Panc1 (cell line): ENCODE measurements around the gene ALDH7A1. TPM values are rescaled to one million over a fixed set of nuclear protein-coding genes. Genes with fewer than 3 reads are reported as not detected.

ENCODE experiments used
- ATAC-seq: fragments of 200-7000 bp; cut with Tn5 transposase; 2 replicates; pipeline ENCODE4 v1.9.1; 2020; ENCODE audit warnings: mild to moderate bottlenecking, moderate library complexity
- BruUV-seq: library from RNA; stranded (reverse); fragments of 400-500 nt; replicated peaks from 2 replicates; lab custom pipeline; 2021; lab: Mats Ljungman, UMichigan
- CTCF ChIA-PET: fragments of 300-600 bp; sonication (Branson Sonifier 250); formaldehyde crosslinking; loops from one replicate; lab custom pipeline; 2022; ENCODE audit warnings: antibody characterized with exemption; lab: Charles Lee
- POLR2A ChIA-PET: fragments of 300-600 bp; sonication (Branson Sonifier 250); formaldehyde crosslinking; loops from one replicate; lab custom pipeline; 2022; ENCODE audit warnings: antibody characterized with exemption; lab: Charles Lee
- DNase-seq: peaks from one replicate; pipeline ENCODE4 v3.0.0-alpha.2; 2010; ENCODE audit warnings: low read depth, low spot score
- H3K27ac ChIP-seq: 2 replicates; pipeline ENCODE4 v1.5.1; 2011; ENCODE audit warnings: mild to moderate bottlenecking, low read length, inconsistent platforms
- H3K27me3 ChIP-seq: fragments of 200-500 bp; sonication (Bioruptor generic); 2 replicates; pipeline ENCODE4 v1.6.0; 2014; ENCODE audit warnings: low read length, inconsistent platforms; ENCODE audit not compliant: control insufficient read depth, insufficient read depth
- H3K36me3 ChIP-seq: fragments of 200-500 bp; sonication (Bioruptor generic); 2 replicates; pipeline ENCODE4 v1.5.1; 2014; ENCODE audit warnings: inconsistent platforms, mild to moderate bottlenecking, low read length, moderate library complexity; ENCODE audit not compliant: control insufficient read depth, insufficient read depth
- H3K4me1 ChIP-seq: 2 replicates; pipeline ENCODE4 v1.5.1; 2011; ENCODE audit warnings: inconsistent platforms, mild to moderate bottlenecking, low read length, moderate library complexity; ENCODE audit not compliant: control insufficient read depth, insufficient read depth
- H3K4me3 ChIP-seq, 2 experiments: 2 replicates each; pipeline ENCODE4 v1.5.1; 2011 to 2012; ENCODE audit warnings: low read depth in 2 of 2, low read length in 2 of 2, mild to moderate bottlenecking in 2 of 2, inconsistent platforms in 1 of 2, moderate library complexity in 1 of 2
- H3K9me3 ChIP-seq: fragments of 200-500 bp; sonication (Bioruptor generic); 2 replicates; pipeline ENCODE4 v1.5.1; 2014; ENCODE audit warnings: low read depth, mild to moderate bottlenecking, inconsistent platforms, low read length, moderate library complexity; ENCODE audit not compliant: control insufficient read depth, insufficient read depth
- POLR2AphosphoS5 ChIP-seq: IDR thresholded peaks from 2 replicates; pipeline ENCODE4 v1.6.1; 2012; ENCODE audit warnings: mild to moderate bottlenecking, low read depth, low read length, moderate library complexity
- SIN3A ChIP-seq: IDR thresholded peaks from 2 replicates; pipeline ENCODE4 v1.6.1; 2012; ENCODE audit warnings: low read depth, mild to moderate bottlenecking, low read length, moderate library complexity, borderline replicate concordance; ENCODE audit not compliant: insufficient read depth
- TCF7L2 ChIP-seq: IDR thresholded peaks from 2 replicates; pipeline ENCODE4 v1.6.1; 2011; ENCODE audit warnings: mild to moderate bottlenecking, low read depth, low read length, inconsistent platforms
- in situ Hi-C: cut with HindIII; loops from 2 replicates; pipeline ENCODE4 v1.10.0; 2016; ENCODE audit warnings: low sequenced_read_pairs, low pct_unique_long_range_greater_than_20kb
- intact Hi-C: fragments of 100-400 bp; cut with micrococcal nuclease; formaldehyde crosslinking; loops from one replicate; pipeline ENCODE4 v1.10.0; 2022; ENCODE audit not compliant: unreplicated experiment
- total RNA-seq: library from RNA; stranded (reverse); gene quantifications from one replicate; pipeline ENCODE4 v1.2.1, GENCODE V29; 2021; ENCODE audit not compliant: unreplicated experiment
- TF ChIP-seq, protein P1 (sequence below): fragments of 450-650 bp; IDR thresholded peaks from 2 replicates; pipeline ENCODE4 v1.5.1; 2017; ENCODE audit warnings: mild to moderate bottlenecking
- TF ChIP-seq, protein P2 (sequence below), 2 experiments: IDR thresholded peaks; 2 replicates each; pipeline ENCODE4 v1.6.1; 2011 to 2012; ENCODE audit warnings: low read depth in 2 of 2, control low read depth in 1 of 2, low read length in 1 of 2, mild to moderate bottlenecking in 1 of 2, moderate library complexity in 1 of 2; ENCODE audit not compliant: insufficient read depth in 1 of 2

ALDH7A1 gene
- total RNA-seq, 1 experiment from 2014 or later = 52.9 TPM

DNA sequence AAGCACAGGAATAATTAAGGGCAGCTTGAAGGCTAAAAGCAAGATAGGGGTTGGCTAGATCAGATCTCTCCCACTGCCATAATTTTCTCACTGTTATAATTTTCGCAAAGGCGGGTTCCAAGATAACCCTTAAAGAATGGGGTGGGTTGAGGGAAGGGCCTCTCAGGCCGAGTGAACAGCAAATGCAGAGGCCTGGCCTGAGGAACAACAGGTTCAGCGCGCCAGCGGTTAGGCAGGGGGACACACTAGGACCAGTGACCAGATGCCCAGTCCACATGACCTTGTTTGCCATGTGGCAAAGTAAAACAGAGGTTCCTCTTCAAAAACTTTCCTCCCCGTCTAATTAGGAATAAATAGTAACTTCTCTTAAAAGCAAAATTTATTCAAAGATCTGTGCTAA lies 4.5 kb upstream of the ALDH7A1 start:
- Histone ChIP-seq H3K27ac (no peak overlapping the region), H3K36me3 (no peaks in the 10 kb centered on the region), H3K9me3 (no peaks in the 10 kb centered on the region), H3K4me3 (no peak overlapping the region), H3K27me3 (no peaks in the 10 kb centered on the region), H3K4me1 (peaks cover 5% of the 10 kb centered on the region; the same call in 1 of the 2 replicates)
- TF ChIP-seq, protein P1, sequence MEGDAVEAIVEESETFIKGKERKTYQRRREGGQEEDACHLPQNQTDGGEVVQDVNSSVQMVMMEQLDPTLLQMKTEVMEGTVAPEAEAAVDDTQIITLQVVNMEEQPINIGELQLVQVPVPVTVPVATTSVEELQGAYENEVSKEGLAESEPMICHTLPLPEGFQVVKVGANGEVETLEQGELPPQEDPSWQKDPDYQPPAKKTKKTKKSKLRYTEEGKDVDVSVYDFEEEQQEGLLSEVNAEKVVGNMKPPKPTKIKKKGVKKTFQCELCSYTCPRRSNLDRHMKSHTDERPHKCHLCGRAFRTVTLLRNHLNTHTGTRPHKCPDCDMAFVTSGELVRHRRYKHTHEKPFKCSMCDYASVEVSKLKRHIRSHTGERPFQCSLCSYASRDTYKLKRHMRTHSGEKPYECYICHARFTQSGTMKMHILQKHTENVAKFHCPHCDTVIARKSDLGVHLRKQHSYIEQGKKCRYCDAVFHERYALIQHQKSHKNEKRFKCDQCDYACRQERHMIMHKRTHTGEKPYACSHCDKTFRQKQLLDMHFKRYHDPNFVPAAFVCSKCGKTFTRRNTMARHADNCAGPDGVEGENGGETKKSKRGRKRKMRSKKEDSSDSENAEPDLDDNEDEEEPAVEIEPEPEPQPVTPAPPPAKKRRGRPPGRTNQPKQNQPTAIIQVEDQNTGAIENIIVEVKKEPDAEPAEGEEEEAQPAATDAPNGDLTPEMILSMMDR = no peak
- TF ChIP-seq, protein P2, sequence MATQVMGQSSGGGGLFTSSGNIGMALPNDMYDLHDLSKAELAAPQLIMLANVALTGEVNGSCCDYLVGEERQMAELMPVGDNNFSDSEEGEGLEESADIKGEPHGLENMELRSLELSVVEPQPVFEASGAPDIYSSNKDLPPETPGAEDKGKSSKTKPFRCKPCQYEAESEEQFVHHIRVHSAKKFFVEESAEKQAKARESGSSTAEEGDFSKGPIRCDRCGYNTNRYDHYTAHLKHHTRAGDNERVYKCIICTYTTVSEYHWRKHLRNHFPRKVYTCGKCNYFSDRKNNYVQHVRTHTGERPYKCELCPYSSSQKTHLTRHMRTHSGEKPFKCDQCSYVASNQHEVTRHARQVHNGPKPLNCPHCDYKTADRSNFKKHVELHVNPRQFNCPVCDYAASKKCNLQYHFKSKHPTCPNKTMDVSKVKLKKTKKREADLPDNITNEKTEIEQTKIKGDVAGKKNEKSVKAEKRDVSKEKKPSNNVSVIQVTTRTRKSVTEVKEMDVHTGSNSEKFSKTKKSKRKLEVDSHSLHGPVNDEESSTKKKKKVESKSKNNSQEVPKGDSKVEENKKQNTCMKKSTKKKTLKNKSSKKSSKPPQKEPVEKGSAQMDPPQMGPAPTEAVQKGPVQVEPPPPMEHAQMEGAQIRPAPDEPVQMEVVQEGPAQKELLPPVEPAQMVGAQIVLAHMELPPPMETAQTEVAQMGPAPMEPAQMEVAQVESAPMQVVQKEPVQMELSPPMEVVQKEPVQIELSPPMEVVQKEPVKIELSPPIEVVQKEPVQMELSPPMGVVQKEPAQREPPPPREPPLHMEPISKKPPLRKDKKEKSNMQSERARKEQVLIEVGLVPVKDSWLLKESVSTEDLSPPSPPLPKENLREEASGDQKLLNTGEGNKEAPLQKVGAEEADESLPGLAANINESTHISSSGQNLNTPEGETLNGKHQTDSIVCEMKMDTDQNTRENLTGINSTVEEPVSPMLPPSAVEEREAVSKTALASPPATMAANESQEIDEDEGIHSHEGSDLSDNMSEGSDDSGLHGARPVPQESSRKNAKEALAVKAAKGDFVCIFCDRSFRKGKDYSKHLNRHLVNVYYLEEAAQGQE (IDR thresholded peaks at IDR 0.05; ENCODE audit: insufficient read depth in 1 of 2, low read depth in 2 of 2, low read length in 1 of 2) = no peak
- TF ChIP-seq SIN3A (no peak), TCF7L2 (no peak), POLR2AphosphoS5 (no peak)
- in situ Hi-C loops (no loop called here), intact Hi-C loops (loop anchor here (5.0 kb wide), 1 partner anchor 252 kb away; no protein-coding TSS in a partner anchor)
- BruUV-seq = no TSS peak
- POLR2A ChIA-PET = no interaction called here
- ATAC-seq (no peak), DNase-seq (no peak)
- CTCF ChIA-PET = no interaction called here

DNA sequence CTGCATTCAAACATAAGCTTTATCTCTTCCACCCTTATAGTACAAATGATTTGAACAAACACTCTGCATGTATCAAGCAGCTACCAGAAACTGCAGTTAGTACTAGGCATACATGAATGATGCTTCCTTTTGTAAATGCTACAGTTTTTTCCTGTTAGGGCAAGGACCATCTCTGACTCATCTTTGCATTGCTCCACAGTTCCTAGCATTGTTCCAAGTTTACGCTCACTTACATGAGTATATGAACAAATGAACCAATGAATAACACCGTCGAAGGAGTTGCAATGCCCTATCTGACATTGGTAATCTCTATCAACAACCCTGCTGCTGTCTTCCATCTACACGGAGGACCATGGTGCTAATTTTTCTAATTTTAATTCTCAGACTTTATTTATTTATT lies 2.1 kb upstream of the ALDH7A1 start:
- DNase-seq (peak; percentile 15), ATAC-seq (no peak)
- Histone ChIP-seq H3K27ac (no peak overlapping the region), H3K4me3 (no peak overlapping the region), H3K9me3 (no peaks in the 10 kb centered on the region), H3K27me3 (no peaks in the 10 kb centered on the region), H3K36me3 (no peaks in the 10 kb centered on the region; the same call in 1 of the 2 replicates), H3K4me1 (peaks cover 16% of the 10 kb centered on the region)
- ChIA-PET CTCF (no interaction called here), POLR2A (interaction anchor here (0.6 kb wide), 1 partner anchor 76 kb away, joined by 9 read pairs; no protein-coding TSS in a partner anchor)
- BruUV-seq = no TSS peak
- TF ChIP-seq SIN3A (no peak), TCF7L2 (no peak), POLR2AphosphoS5 (no peak)
- TF ChIP-seq, protein P1 = no peak
- TF ChIP-seq, protein P2 (IDR thresholded peaks at IDR 0.05; ENCODE audit: insufficient read depth in 1 of 2, low read depth in 2 of 2, low read length in 1 of 2) = no peak
- in situ Hi-C loops = no loop called here
- intact Hi-C loops = loop anchor here (5.0 kb wide), 1 partner anchor 250 kb away; no protein-coding TSS in a partner anchor
